HepG2 (cell line): ENCODE data around the gene HERC6. TPM values are rescaled to one million over a fixed set of nuclear protein-coding genes. Genes with fewer than 3 reads are reported as not detected.
A peak's percentile ranks its signal among the peaks of the same experiment; 100 is the strongest.

Source experiments
- ASH2L ChIP-seq: fragments of 300-600, 200-600 bp; sonication (generic); IDR thresholded peaks from 2 replicates; pipeline ENCODE4 v1.7.0; 2017; ENCODE audit warnings: low read depth, mild to moderate bottlenecking, moderate library complexity, mixed read lengths, low read length; ENCODE audit not compliant: insufficient read length
- CENPX ChIP-seq: sonication (generic); formaldehyde crosslinking; IDR thresholded peaks from 2 replicates; pipeline ENCODE4 v1.9.0; 2021; ENCODE audit warnings: mild to moderate bottlenecking, missing genetic modification reagents, moderate library complexity
- GTF3A ChIP-seq: sonication (generic); formaldehyde crosslinking; conservative IDR thresholded peaks from 2 replicates; pipeline ENCODE4 v1.4.0; 2020; ENCODE audit warnings: mild to moderate bottlenecking, missing genetic modification reagents
- RERE ChIP-seq: IDR thresholded peaks from 2 replicates; pipeline ENCODE4 v1.6.1; 2016; ENCODE audit warnings: low read depth, missing genetic modification reagents, missing compliant biosample characterization
- RXRB ChIP-seq: IDR thresholded peaks from 2 replicates; pipeline ENCODE4 v1.6.1; 2016; ENCODE audit warnings: borderline replicate concordance, missing genetic modification reagents, missing compliant biosample characterization
- SOX13 ChIP-seq, 3 experiments: fragments of 450-650 bp in 1 of 3; sonication (generic) in 1 of 3; formaldehyde crosslinking in 1 of 3; IDR thresholded peaks in 2 of 3; conservative IDR thresholded peaks in 1 of 3; 2 replicates each; pipeline versions ENCODE4 v1.5.0 to v1.6.1; 2016 to 2020; ENCODE audit warnings: antibody characterized with exemption in 1 of 3, mild to moderate bottlenecking in 1 of 3, missing compliant biosample characterization in 1 of 3, missing genetic modification reagents in 1 of 3, moderate library complexity in 1 of 3
- ZNF12 ChIP-seq: sonication (generic); formaldehyde crosslinking; IDR thresholded peaks from 2 replicates; pipeline ENCODE4 v1.5.0; 2020; ENCODE audit warnings: missing genetic modification reagents
- ZNF839 ChIP-seq: sonication (generic); formaldehyde crosslinking; IDR thresholded peaks from 2 replicates; pipeline ENCODE4 v1.4.0; 2020; ENCODE audit warnings: missing genetic modification reagents, mild to moderate bottlenecking, borderline replicate concordance
- polyA plus RNA-seq, 8 experiments: library from polyadenylated mRNA; depleted of rRNA in 3 of 8; stranded (reverse) in 7 of 8; unstranded in 1 of 8; fragments of >200 nt; fragmentation: Illumina TruSeq in 4 of 8; extraction: Trizol in 4 of 8; gene quantifications; 2 replicates each; pipeline versions ENCODE4 v1.2.1 to v1.2.3, GENCODE V29; 2011 to 2016; ENCODE audit warnings: low read depth in 4 of 8, missing spikeins in 1 of 8, mixed read lengths in 1 of 8; ENCODE audit not compliant: insufficient read depth in 1 of 8
- total RNA-seq, 5 experiments: library from RNA; depleted of rRNA; stranded (reverse); fragments of >200 nt; fragmentation: Illumina TruSeq; extraction: Trizol; gene quantifications; 2 replicates each; pipeline ENCODE4 v1.2.3, GENCODE V29; 2016; ENCODE audit warnings: low read depth in 1 of 5
- TF ChIP-seq, protein P1 (sequence below): sonication (generic); formaldehyde crosslinking; IDR thresholded peaks from 2 replicates; pipeline ENCODE4 v1.5.0; 2020; ENCODE audit warnings: mild to moderate bottlenecking, low read depth, missing genetic modification reagents, borderline replicate concordance

Gene HERC6
- total and polyA plus RNA-seq, 2 of the 13 experiments (the other 11 are each of a cell fraction or from before 2014, with no cell fraction given): 0.50 to 2.0 TPM

GRCh38 chr4:88478247-88478646 is 99.6 kb downstream of the HERC6 start (continued):
- TF ChIP-seq RERE (CRISPR knock-in tag): no peak
- no peak for TF ChIP-seq SOX13 (IDR thresholded peaks at IDR 0.05)
- peak in 1 of 2 experiments; percentile 51; a peak in 2 of 4 replicates for TF ChIP-seq SOX13 (CRISPR knock-in tag; conservative IDR thresholded peaks at IDR 0.05 in 1 of 2, IDR thresholded peaks at IDR 0.05 in 1 of 2)
- TF ChIP-seq ZNF839 (CRISPR knock-in tag): no peak
- no peak for TF ChIP-seq ZNF12 (CRISPR knock-in tag)
- TF ChIP-seq CENPX (CRISPR knock-in tag): no peak
- TF ChIP-seq, protein P1, sequence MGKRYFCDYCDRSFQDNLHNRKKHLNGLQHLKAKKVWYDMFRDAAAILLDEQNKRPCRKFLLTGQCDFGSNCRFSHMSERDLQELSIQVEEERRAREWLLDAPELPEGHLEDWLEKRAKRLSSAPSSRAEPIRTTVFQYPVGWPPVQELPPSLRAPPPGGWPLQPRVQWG: no peak
- TF ChIP-seq GTF3A (CRISPR knock-in tag): no peak
- TF ChIP-seq ASH2L: peak; percentile 26
- TF ChIP-seq RXRB: peak; percentile 79
